Nephron progenitor cell (in vitro differentiated cells): ENCODE measurements around the gene ARHGAP42.

Experiments
- DNase-seq: peaks from one replicate; pipeline ENCODE4 v3.0.0; 2021
- H3K27ac Mint-ChIP-seq: 2 replicates; pipeline ENCODE4 v1.8.0; 2021; ENCODE audit warnings: mild to moderate bottlenecking, moderate library complexity, mixed read lengths
- H3K27me3 Mint-ChIP-seq: 2 replicates; pipeline ENCODE4 v1.8.0; 2021; ENCODE audit warnings: mild to moderate bottlenecking, low read depth, mixed read lengths; ENCODE audit not compliant: poor library complexity
- H3K36me3 Mint-ChIP-seq: 2 replicates; pipeline ENCODE4 v1.8.0; 2021; ENCODE audit warnings: low read depth, mixed read lengths
- H3K4me1 Mint-ChIP-seq: 2 replicates; pipeline ENCODE4 v1.8.0; 2021; ENCODE audit warnings: mixed read lengths
- H3K4me3 Mint-ChIP-seq: 2 replicates; pipeline ENCODE4 v1.8.0; 2021; ENCODE audit warnings: mild to moderate bottlenecking, moderate library complexity, mixed read lengths
- H3K9me3 Mint-ChIP-seq: 2 replicates; pipeline ENCODE4 v1.8.0; 2021; ENCODE audit warnings: mild to moderate bottlenecking, moderate library complexity, mixed read lengths
- CTCF ChIP-seq: fragments of 200-600 bp; sonication (generic); IDR thresholded peaks from 2 replicates; pipeline ENCODE4 v1.5.0; 2021; ENCODE audit warnings: antibody characterized with exemption

The ARHGAP42 gene

GRCh38 chr11:100683126-100683525, 4.0 kb upstream of the ARHGAP42 start:
- no peak for DNase-seq
- Mint-ChIP-seq H3K36me3 (no peaks in the 10 kb centered on the region), H3K27me3 (peaks cover 4% of the 10 kb centered on the region), H3K4me3 (no peak overlapping the region), H3K27ac (no peak overlapping the region), H3K4me1 (peaks cover 22% of the 10 kb centered on the region), H3K9me3 (no peaks in the 10 kb centered on the region)
- no peak for TF ChIP-seq CTCF

DNA sequence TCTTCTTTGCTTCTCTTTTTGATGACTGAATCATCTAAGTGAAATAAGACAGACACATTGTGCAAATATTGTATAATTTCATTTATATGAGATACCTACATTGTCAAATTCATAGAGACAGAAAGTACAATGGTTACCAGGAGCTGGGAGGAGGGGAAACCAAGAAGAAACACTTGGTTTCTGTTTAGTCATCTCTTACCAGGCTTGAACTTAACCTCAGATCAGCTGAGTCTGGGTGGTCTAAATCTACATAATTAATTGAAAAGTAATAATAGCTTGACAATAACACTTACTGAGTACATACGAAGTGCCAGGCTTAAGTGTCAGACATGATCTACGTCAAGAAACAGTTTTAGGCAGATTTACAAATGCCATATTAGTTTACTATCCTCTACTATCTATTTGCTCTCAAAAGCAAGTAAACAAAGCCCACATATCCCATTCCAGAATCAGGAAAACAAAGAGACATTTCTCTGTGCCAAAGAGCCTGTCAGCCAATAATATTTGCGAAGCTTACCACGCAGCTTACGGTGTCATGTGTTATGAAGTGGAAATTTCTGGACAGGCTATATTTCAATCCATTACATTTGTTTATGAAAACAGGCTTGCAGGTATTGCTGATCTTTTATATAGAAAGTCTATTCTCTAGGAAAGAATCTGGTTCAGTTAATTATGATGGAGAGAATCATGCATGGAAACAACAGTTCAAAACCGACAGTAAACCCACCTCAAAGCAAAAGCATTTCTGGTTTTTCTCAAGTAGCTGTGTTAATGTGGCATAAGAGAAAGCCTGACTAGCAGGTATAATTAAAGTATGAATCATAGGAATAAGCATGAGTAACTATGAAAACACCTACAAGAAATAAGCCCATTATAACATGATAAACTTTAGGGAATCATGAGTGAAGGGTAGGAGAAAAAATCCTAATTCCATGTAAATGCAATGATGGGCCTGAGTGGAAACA, 2.7 kb upstream of the ARHGAP42 start:
- H3K4me3 Mint-ChIP-seq = no peak overlapping the region
- H3K9me3 Mint-ChIP-seq = no peaks in the 10 kb centered on the region
- DNase-seq = no peak
- no peak overlapping the region for H3K27ac Mint-ChIP-seq
- no peak for TF ChIP-seq CTCF
- H3K27me3 Mint-ChIP-seq = peaks cover 4% of the 10 kb centered on the region
- H3K36me3 Mint-ChIP-seq = no peaks in the 10 kb centered on the region
- H3K4me1 Mint-ChIP-seq = peaks cover 34% of the 10 kb centered on the region

DNA sequence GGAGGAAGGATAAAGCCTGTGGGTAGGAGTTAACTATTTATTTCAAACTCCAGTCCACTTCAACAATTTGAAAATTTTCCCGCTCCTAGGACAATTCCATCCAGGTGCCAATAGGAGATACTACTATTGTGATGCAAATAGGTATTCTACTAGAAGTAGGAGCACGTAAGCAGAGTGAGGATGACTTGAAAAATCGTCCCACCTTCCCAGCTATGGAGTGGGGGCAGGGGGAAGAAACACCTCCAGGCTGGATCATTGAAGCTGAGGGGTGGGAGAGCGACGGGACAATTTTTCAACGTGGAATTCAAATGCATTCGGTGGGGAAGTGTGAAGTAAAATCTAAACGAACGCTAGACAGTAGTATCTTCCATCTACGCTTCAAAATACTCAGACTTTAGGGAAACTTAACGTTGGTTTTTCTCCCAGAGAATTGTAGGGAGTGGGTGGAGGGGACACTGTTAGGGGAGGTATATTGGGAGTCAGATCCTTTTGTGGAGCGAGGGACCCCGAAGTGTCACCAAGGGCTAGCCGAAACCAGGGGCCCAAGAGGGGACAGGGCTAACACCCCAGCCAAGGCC, 523 bp upstream of the ARHGAP42 start:
- Mint-ChIP-seq H3K36me3 (peaks cover 10% of the 10 kb centered on the region), H3K27ac (no peak overlapping the region), H3K9me3 (no peaks in the 10 kb centered on the region), H3K4me1 (peaks cover 34% of the 10 kb centered on the region), H3K4me3 (peak overlapping the region; percentile 89), H3K27me3 (peaks cover 4% of the 10 kb centered on the region)
- no peak for TF ChIP-seq CTCF
- DNase-seq = no peak

- TF ChIP-seq CTCF = peak; percentile 61
- peak overlapping the region; percentile 94 for H3K27ac Mint-ChIP-seq
- peak; percentile 60 for DNase-seq
- H3K9me3 Mint-ChIP-seq = no peaks in the 10 kb centered on the region
- peak overlapping the region; percentile 97 for H3K4me3 Mint-ChIP-seq
- peaks cover 4% of the 10 kb centered on the region for H3K27me3 Mint-ChIP-seq
- peaks cover 11% of the 10 kb centered on the region for H3K36me3 Mint-ChIP-seq
- H3K4me1 Mint-ChIP-seq = peaks cover 34% of the 10 kb centered on the region
Observed at GRCh38 chr11:100687630-100688395, 725 bp downstream of the ARHGAP42 start.

- no peak for TF ChIP-seq CTCF
- Mint-ChIP-seq H3K4me1 (peaks cover 34% of the 10 kb centered on the region), H3K27me3 (peaks cover 4% of the 10 kb centered on the region), H3K27ac (peak overlapping the region; percentile 38), H3K4me3 (peak overlapping the region; percentile 97), H3K36me3 (peaks cover 17% of the 10 kb centered on the region), H3K9me3 (no peaks in the 10 kb centered on the region)
- no peak for DNase-seq
Observed at GRCh38 chr11:100689141-100689540, 2.1 kb downstream of the ARHGAP42 start.
